ENCODE measurements around the gene NPTN. TPM values are rescaled to one million over a fixed set of nuclear protein-coding genes. Genes with fewer than 3 reads are reported as not detected.
"Not testable (repeated sequence)": the region's sequence is repeated elsewhere in the genome, so short reads cannot be mapped to it uniquely, and the experiment has no call there.

NPTN gene
- total RNA-seq, 1 donor from 2014 or later: 256 TPM

DNA sequence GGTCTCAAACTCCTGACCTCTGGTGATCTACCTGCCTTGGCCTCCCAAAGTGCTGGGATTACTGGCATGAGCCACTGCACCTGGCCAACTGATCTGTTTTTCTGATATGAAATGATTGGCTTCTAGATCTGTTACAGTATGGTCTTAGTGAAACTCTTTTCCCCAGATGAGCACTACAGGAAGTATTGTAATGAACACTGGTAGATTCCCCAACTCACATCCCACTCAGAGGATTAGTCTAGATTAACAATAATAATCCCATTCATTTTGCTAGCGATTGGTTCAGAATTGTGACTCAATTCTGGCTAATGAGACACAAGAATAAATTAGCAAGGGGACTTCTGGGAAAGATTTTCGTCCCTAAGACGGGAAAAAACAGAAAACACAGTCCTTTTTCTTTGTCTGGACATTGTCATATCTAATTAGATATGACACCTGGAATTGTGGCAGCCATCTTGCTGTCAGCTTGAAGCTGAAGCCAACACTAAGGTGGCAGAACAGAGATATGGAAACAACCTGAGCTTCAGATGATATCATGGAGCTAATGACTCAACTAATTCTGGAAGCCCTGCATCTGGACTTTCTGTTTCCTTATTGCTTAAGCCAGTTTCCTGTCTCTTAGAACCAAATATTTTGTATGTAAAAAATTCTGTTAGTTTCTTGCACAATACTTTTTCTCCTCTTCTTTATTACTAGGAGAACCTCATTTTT is 17.4 kb upstream of the NPTN start:
- peaks cover 3% of the 10 kb centered on the region for H3K4me1 Mint-ChIP-seq (ENCODE audit: low read depth)
- DNase-seq (ENCODE audit: low spot score): no peak
- no peak overlapping the region for H3K4me3 Mint-ChIP-seq (ENCODE audit: unreplicated experiment)
- peaks cover 3% of the 10 kb centered on the region for H3K9me3 Mint-ChIP-seq (ENCODE audit: low read depth)
- H3K27me3 Mint-ChIP-seq (ENCODE audit: low read depth): peaks cover 13% of the 10 kb centered on the region
- no peak overlapping the region for H3K27ac Mint-ChIP-seq (ENCODE audit: unreplicated experiment)
- TF ChIP-seq, protein P1, sequence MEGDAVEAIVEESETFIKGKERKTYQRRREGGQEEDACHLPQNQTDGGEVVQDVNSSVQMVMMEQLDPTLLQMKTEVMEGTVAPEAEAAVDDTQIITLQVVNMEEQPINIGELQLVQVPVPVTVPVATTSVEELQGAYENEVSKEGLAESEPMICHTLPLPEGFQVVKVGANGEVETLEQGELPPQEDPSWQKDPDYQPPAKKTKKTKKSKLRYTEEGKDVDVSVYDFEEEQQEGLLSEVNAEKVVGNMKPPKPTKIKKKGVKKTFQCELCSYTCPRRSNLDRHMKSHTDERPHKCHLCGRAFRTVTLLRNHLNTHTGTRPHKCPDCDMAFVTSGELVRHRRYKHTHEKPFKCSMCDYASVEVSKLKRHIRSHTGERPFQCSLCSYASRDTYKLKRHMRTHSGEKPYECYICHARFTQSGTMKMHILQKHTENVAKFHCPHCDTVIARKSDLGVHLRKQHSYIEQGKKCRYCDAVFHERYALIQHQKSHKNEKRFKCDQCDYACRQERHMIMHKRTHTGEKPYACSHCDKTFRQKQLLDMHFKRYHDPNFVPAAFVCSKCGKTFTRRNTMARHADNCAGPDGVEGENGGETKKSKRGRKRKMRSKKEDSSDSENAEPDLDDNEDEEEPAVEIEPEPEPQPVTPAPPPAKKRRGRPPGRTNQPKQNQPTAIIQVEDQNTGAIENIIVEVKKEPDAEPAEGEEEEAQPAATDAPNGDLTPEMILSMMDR (IDR thresholded peaks at IDR 0.05): no peak
- peaks cover 5% of the 10 kb centered on the region for H3K36me3 Mint-ChIP-seq (ENCODE audit: low read depth)

DNA sequence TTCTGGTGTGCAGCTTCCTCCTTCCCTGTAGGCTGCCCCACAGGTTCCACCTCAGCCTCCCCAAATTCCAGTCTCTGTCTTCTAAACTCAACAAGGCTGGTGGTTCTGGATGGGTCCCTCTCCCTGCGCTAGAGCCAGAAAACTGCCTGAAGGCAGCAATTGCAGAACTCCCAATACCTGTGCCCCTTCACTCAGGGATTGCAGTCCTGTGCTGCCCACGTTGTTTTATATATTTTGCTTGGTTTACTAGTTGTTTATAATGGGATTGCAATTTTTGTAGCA is 14.8 kb upstream of the NPTN start:
- peaks cover 3% of the 10 kb centered on the region for H3K4me1 Mint-ChIP-seq (ENCODE audit: low read depth)
- H3K27ac Mint-ChIP-seq (ENCODE audit: unreplicated experiment): no peak overlapping the region
- no peak overlapping the region for H3K4me3 Mint-ChIP-seq (ENCODE audit: unreplicated experiment)
- peaks cover 9% of the 10 kb centered on the region for H3K27me3 Mint-ChIP-seq (ENCODE audit: low read depth)
- peaks cover 5% of the 10 kb centered on the region for H3K36me3 Mint-ChIP-seq (ENCODE audit: low read depth)
- TF ChIP-seq, protein P1 (IDR thresholded peaks at IDR 0.05): no peak
- peaks cover 3% of the 10 kb centered on the region for H3K9me3 Mint-ChIP-seq (ENCODE audit: low read depth)
- DNase-seq (ENCODE audit: low spot score): no peak

DNA sequence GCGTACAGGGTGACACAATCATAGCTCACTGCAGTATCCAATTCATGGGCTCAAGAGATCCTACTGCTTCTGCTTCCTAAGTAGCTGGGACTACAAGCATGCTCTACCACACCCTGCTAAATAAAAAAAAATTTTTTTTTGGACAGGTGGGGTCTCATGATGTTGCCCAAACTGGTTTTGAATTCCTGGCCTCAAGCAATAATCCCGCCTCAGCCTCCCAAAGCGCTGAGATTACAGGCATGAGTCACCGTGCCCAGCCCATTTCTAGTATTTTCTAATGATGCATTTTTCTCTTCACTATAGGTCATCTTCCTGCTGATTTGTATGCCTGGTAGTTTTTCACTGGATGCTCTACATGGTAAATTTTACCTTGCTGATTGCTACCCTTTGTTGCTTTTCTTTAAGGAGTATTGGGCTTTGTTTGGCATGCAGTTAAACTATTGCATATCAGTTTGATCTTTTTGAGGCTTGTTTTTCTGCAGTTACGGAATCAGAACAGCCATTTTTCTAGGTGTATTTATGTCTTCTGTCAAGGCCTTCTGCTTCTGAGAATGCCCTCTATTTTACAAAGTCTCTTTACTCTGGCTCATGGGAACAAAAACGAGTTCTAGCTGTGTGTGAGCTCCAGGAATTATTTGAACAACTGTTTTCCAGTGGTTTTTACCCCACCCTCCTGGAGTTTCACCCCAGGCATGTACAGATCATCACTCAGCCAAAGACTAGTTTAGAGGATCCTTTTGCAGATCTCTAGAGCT is 14.2 kb upstream of the NPTN start:
- Mint-ChIP-seq H3K4me1 (ENCODE audit: low read depth) (peaks cover 3% of the 10 kb centered on the region), H3K27ac (ENCODE audit: unreplicated experiment) (no peak overlapping the region), H3K4me3 (ENCODE audit: unreplicated experiment) (no peak overlapping the region), H3K27me3 (ENCODE audit: low read depth) (peaks cover 8% of the 10 kb centered on the region), H3K36me3 (ENCODE audit: low read depth) (peaks cover 5% of the 10 kb centered on the region), H3K9me3 (ENCODE audit: low read depth) (peaks cover 3% of the 10 kb centered on the region)
- TF ChIP-seq, protein P1 (IDR thresholded peaks at IDR 0.05): no peak
- no peak for DNase-seq (ENCODE audit: low spot score)

DNA sequence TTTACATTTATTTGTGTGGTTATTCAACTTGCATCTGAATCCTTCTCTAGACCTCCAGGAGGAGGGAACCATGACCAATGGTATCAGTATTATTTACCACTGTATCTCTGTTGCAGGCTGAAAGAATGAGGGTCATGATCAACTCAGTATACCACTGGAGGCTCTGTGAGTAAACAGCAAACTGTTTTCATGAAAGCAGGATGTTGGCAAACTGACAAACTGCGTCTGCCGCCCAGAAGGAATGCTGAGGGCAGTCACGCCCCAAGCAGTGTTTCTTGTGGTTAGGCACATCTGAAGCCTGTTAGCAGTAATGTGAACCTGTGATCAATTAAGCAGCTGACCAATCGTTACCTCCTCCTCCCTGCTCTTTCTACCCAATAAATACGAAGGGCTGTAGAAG is 6.3 kb upstream of the NPTN start:
- not testable (repeated sequence) for H3K27ac Mint-ChIP-seq (ENCODE audit: unreplicated experiment); H3K27me3 Mint-ChIP-seq (ENCODE audit: low read depth); H3K4me3 Mint-ChIP-seq (ENCODE audit: unreplicated experiment); DNase-seq (ENCODE audit: low spot score); H3K9me3 Mint-ChIP-seq (ENCODE audit: low read depth); H3K36me3 Mint-ChIP-seq (ENCODE audit: low read depth)
- peaks cover 30% of the 10 kb centered on the region for H3K4me1 Mint-ChIP-seq (ENCODE audit: low read depth)

DNA sequence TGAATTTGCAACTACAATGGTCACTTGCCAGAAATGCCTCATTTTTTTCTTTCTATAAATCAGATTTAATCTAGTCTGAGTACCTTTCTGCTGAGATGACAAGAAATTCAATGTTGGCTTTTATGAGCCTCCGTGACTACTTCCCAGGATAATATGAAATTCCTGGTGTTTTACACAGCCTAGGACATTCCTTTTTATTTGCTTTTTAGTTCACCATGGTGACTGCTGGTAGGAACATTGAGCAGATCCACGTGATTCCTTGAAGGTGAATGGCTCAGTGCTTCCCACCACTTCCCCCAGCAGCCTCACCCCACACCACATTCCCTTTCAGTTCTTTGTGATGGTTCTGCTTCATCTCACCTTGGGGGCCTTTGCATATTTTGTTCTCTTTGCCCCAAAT is 4.3 kb upstream of the NPTN start:
- H3K9me3 Mint-ChIP-seq (ENCODE audit: low read depth): peaks cover 7% of the 10 kb centered on the region
- no peak for DNase-seq (ENCODE audit: low spot score)
- peaks cover 41% of the 10 kb centered on the region for H3K4me1 Mint-ChIP-seq (ENCODE audit: low read depth)
- H3K4me3 Mint-ChIP-seq (ENCODE audit: unreplicated experiment): no peak overlapping the region
- peak overlapping the region; percentile 69 for H3K27ac Mint-ChIP-seq (ENCODE audit: unreplicated experiment)
- H3K36me3 Mint-ChIP-seq (ENCODE audit: low read depth): peaks cover 3% of the 10 kb centered on the region
- TF ChIP-seq, protein P1 (IDR thresholded peaks at IDR 0.05): no peak
- H3K27me3 Mint-ChIP-seq (ENCODE audit: low read depth): no peaks in the 10 kb centered on the region

All from chondrocyte (in vitro differentiated cells).